UCSD-AML1 (cell line): ENCODE data around the gene SORCS2.

Experiments
- DNase-seq: peaks from one replicate; lab custom pipeline; 2025; ENCODE audit not compliant: unreplicated experiment; lab: John Stamatoyannopoulos, UW

Gene SORCS2

GRCh38 chr4:7638984-7639789 is 446.8 kb downstream of the SORCS2 start:
- DNase-seq = no peak

- no peak for DNase-seq
Observed at GRCh38 chr4:7640136-7640535, 447.8 kb downstream of the SORCS2 start.

GRCh38 chr4:7641712-7642111 is 449.4 kb downstream of the SORCS2 start:
- DNase-seq = no peak

GRCh38 chr4:7642741-7643458 is 450.6 kb downstream of the SORCS2 start:
- DNase-seq = no peak

- no peak for DNase-seq
Observed at GRCh38 chr4:7645158-7645557, 452.8 kb downstream of the SORCS2 start.

- no peak for DNase-seq
Observed at GRCh38 chr4:7645956-7646355, 453.6 kb downstream of the SORCS2 start.

- DNase-seq = no peak
Observed at GRCh38 chr4:7646384-7647061, 454.2 kb downstream of the SORCS2 start.

GRCh38 chr4:7647186-7647585 is 454.8 kb downstream of the SORCS2 start:
- no peak for DNase-seq

- peak; percentile 84 for DNase-seq
Observed at GRCh38 chr4:7647600-7648543, 455.5 kb downstream of the SORCS2 start.

GRCh38 chr4:7648544-7649395 is 456.4 kb downstream of the SORCS2 start:
- no peak for DNase-seq

GRCh38 chr4:7649411-7649740 is 457.0 kb downstream of the SORCS2 start:
- no peak for DNase-seq

GRCh38 chr4:7649741-7650531 is 457.6 kb downstream of the SORCS2 start:
- DNase-seq = peak; percentile 86

- peak; percentile 76 for DNase-seq
Observed at GRCh38 chr4:7650606-7651385, 458.5 kb downstream of the SORCS2 start.

- DNase-seq = no peak
Observed at GRCh38 chr4:7651461-7651921, 459.2 kb downstream of the SORCS2 start.

- DNase-seq = no peak
Observed at GRCh38 chr4:7652006-7652405, 459.7 kb downstream of the SORCS2 start.

GRCh38 chr4:7652451-7652881 is 460.1 kb downstream of the SORCS2 start:
- DNase-seq = peak; percentile 55

GRCh38 chr4:7652906-7653305 is 460.6 kb downstream of the SORCS2 start:
- no peak for DNase-seq
